Erythroblast (primary cell): ENCODE results near the gene STK24.

Experiments used
- GATA1 ChIP-seq: IDR thresholded peaks from 2 replicates; pipeline ENCODE4 v1.6.1; 2011; ENCODE audit warnings: low read depth, mild to moderate bottlenecking, control low read depth, low read length, moderate library complexity
- POLR2A ChIP-seq: IDR thresholded peaks from 2 replicates; pipeline ENCODE4 v1.6.1; 2011; ENCODE audit warnings: mild to moderate bottlenecking, low read length

DNA sequence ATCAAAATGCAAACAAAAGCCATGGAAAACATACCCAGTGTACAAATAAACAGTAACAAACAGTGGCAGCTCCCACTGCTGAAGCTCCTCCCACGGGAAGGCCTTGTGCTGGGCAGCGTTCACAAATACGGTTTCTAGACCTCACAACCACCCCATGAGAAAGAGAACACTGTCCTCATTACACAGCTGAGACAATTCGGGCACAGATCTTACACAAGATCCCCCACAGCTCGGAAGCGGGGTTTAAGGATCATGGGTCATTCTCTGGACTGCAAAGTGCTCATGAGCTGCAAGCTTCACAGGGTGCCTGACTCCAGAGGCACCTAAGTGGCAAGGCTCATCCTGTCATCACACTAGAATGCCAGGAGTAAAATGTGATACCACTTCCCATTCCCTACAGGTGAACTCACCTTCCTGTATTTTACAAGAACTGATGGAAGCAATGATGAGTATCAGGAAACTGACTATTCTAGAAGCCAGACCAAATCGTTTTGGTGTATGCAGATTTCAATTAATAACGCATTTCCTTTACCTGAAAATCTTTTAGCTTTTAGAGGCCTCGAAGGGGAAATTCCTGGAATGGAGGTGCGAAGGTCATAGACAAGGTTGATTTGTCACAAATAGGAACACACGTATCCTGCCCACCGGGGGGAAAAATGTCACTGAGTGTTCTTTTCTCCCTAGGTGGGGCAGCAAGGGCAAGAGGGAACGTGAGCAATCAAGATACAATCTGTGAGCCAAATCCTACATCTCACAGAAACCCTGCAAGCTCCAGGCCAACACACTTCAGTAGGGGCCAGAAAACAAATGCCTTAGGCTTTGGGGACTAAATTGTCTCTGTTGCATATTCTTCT, 41.2 kb downstream of the STK24 start:
- TF ChIP-seq POLR2A: no peak
- TF ChIP-seq GATA1: no peak
